ENCODE data around the gene APEH. TPM values are rescaled to one million over a fixed set of nuclear protein-coding genes. Genes with fewer than 3 reads are reported as not detected.
"Not testable (repeated sequence)": the region's sequence is repeated elsewhere in the genome, so short reads cannot be mapped to it uniquely, and the experiment has no call there.

Gene APEH
- total RNA-seq, 1 experiment from 2014 or later: 72.8 TPM

GRCh38 chr3:49667701-49668413, 6.3 kb upstream of the APEH start:
- DNase-seq (ENCODE audit: extremely low read depth, low read depth): no peak

GRCh38 chr3:49668414-49668797, 5.7 kb upstream of the APEH start:
- no peak for DNase-seq (ENCODE audit: extremely low read depth, low read depth)

DNA sequence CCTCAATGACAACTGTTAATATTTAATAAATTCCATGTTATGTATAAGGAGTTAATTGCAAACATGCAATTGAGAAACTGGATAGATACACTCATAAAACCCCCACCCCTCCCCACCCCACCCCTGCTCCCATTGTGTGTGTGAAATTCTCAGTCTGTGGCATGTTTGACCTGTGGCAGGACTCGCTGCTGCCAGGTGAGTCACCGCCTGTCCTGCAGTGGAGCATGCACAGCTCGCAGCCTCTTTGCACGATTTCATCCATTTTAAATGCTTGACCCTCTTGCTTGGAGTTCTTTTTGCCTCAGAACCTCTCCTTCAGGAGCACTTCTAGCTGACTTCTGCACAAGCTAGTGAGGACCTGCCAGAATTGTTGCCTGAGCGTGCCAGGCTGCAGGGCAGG, 5.3 kb upstream of the APEH start:
- DNase-seq (ENCODE audit: extremely low read depth, low read depth): no peak

GRCh38 chr3:49669352-49669751, 4.8 kb upstream of the APEH start:
- DNase-seq (ENCODE audit: extremely low read depth, low read depth): no peak

GRCh38 chr3:49670940-49671290, 3.2 kb upstream of the APEH start:
- no peak for DNase-seq (ENCODE audit: extremely low read depth, low read depth)

GRCh38 chr3:49671291-49672288, 2.6 kb upstream of the APEH start:
- peak; percentile 39 for DNase-seq (ENCODE audit: extremely low read depth, low read depth)

GRCh38 chr3:49673121-49673714, 933 bp upstream of the APEH start:
- no peak for DNase-seq (ENCODE audit: extremely low read depth, low read depth)

GRCh38 chr3:49674497-49674983, 389 bp downstream of the APEH start:
- DNase-seq (ENCODE audit: extremely low read depth, low read depth): no peak

DNA sequence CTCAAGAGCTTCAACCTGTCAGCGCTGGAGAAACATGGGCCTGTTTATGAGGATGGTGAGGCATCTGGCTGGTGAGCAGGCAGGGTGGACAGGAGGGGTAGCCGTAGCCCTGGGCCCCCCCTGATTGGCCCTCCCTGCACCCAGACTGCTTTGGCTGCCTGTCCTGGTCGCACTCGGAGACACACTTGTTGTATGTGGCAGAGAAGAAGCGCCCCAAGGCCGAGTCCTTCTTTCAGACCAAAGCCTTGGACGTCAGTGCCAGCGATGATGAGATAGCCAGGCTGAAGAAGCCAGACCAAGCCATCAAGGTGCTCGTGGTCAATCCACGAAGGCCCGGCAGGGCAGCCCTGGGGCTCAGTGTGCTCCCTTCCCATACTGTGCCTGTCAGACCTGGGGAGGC, 1.8 kb downstream of the APEH start:
- DNase-seq (ENCODE audit: extremely low read depth, low read depth): no peak

- DNase-seq (ENCODE audit: extremely low read depth, low read depth): no peak
Measured at GRCh38 chr3:49680493-49681231, 6.5 kb downstream of the APEH start.

- DNase-seq (ENCODE audit: extremely low read depth, low read depth): no peak
Measured at GRCh38 chr3:49681232-49681522, 7.0 kb downstream of the APEH start.

GRCh38 chr3:49681543-49681942, 7.4 kb downstream of the APEH start:
- DNase-seq (ENCODE audit: extremely low read depth, low read depth): no peak

- no peak for DNase-seq (ENCODE audit: extremely low read depth, low read depth)
Measured at GRCh38 chr3:49683162-49683561, 9.0 kb downstream of the APEH start.

GRCh38 chr3:49684453-49684852, 10.3 kb downstream of the APEH start:
- not testable (repeated sequence) for DNase-seq (ENCODE audit: extremely low read depth, low read depth)

- DNase-seq (ENCODE audit: extremely low read depth, low read depth): not testable (repeated sequence)
Measured at GRCh38 chr3:49685103-49685502, 11.0 kb downstream of the APEH start.

- DNase-seq (ENCODE audit: extremely low read depth, low read depth): not testable (repeated sequence)
Measured at GRCh38 chr3:49685846-49686245, 11.7 kb downstream of the APEH start.

- DNase-seq (ENCODE audit: extremely low read depth, low read depth): not testable (repeated sequence)
Measured at GRCh38 chr3:49686346-49686745, 12.2 kb downstream of the APEH start.

GRCh38 chr3:49686769-49687423, 12.7 kb downstream of the APEH start:
- not testable (repeated sequence) for DNase-seq (ENCODE audit: extremely low read depth, low read depth)

- not testable (repeated sequence) for DNase-seq (ENCODE audit: extremely low read depth, low read depth)
Measured at GRCh38 chr3:49687424-49687795, 13.3 kb downstream of the APEH start.

DNA sequence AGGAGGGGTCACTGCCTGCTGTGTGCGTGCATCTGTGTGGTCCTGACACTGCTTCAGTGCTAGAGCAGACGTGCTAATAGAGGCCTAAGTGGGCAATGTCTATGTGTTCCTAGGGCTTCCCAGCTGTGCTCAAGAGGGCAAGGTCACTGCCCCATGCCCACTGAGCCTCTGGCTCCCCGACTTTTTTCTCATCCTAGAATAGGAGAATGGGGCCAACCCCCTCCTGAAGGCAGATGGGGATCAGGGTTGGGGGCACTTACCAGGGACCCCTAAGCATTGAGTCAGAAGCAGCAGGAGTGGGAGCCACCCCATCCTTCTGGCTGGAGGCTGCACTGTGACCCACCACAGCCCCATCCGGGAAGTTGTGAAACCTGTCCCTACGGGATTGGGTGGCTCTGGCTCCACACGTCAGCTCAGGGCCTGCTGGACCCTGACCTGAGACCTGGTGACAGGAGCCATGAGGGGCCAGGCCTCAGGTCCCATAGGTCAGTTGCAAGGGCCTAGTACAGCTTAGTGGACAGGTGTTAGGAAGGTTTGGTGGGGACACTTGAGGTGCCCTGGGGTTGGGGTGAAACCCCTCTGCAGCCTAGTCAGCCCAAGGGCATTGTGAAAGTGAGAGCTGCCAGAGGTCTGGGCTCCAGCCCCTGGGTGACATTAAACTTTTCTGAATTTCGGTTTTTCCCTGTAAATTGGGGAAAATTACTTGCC, 14.3 kb downstream of the APEH start:
- not testable (repeated sequence) for DNase-seq (ENCODE audit: extremely low read depth, low read depth)

All from NCI-H460 (cell line).